ENCODE measurements around the gene CDON.

Gene CDON

DNA sequence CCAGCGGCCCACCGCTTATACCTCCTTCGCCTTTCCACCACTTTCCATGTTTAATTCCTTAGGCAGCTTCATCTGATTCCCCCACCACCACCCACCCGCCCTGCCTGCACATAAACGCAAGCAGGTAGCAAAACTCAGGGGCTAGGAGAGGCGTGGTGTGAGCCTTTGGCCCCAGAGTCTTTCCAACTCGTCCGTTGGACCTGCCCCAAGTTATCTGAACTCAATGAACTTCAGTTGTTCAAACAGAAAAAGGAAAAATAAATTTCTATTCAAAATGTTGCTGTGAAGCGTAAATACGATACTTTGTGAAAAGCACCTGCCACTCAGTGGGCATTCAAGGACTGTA is 814 bp upstream of the CDON start:
- no peaks in the 10 kb centered on the region for H3K27me3 Mint-ChIP-seq (ENCODE audit: low read depth)
- H3K9me3 Mint-ChIP-seq, result no peaks in the 10 kb centered on the region
- peak overlapping the region; percentile 99 to 100 (median 100) for H3K27ac Mint-ChIP-seq
- peaks cover 28% of the 10 kb centered on the region for H3K4me1 Mint-ChIP-seq
- H3K36me3 Mint-ChIP-seq (ENCODE audit: low read depth), result no peaks in the 10 kb centered on the region
- H3K4me3 Mint-ChIP-seq, result peak overlapping the region; percentile 90 to 93 (median 92)
- TF ChIP-seq, protein P1, sequence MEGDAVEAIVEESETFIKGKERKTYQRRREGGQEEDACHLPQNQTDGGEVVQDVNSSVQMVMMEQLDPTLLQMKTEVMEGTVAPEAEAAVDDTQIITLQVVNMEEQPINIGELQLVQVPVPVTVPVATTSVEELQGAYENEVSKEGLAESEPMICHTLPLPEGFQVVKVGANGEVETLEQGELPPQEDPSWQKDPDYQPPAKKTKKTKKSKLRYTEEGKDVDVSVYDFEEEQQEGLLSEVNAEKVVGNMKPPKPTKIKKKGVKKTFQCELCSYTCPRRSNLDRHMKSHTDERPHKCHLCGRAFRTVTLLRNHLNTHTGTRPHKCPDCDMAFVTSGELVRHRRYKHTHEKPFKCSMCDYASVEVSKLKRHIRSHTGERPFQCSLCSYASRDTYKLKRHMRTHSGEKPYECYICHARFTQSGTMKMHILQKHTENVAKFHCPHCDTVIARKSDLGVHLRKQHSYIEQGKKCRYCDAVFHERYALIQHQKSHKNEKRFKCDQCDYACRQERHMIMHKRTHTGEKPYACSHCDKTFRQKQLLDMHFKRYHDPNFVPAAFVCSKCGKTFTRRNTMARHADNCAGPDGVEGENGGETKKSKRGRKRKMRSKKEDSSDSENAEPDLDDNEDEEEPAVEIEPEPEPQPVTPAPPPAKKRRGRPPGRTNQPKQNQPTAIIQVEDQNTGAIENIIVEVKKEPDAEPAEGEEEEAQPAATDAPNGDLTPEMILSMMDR (IDR thresholded peaks at IDR 0.05; ENCODE audit: unreplicated experiment in 3 of 3), result no peak

DNA sequence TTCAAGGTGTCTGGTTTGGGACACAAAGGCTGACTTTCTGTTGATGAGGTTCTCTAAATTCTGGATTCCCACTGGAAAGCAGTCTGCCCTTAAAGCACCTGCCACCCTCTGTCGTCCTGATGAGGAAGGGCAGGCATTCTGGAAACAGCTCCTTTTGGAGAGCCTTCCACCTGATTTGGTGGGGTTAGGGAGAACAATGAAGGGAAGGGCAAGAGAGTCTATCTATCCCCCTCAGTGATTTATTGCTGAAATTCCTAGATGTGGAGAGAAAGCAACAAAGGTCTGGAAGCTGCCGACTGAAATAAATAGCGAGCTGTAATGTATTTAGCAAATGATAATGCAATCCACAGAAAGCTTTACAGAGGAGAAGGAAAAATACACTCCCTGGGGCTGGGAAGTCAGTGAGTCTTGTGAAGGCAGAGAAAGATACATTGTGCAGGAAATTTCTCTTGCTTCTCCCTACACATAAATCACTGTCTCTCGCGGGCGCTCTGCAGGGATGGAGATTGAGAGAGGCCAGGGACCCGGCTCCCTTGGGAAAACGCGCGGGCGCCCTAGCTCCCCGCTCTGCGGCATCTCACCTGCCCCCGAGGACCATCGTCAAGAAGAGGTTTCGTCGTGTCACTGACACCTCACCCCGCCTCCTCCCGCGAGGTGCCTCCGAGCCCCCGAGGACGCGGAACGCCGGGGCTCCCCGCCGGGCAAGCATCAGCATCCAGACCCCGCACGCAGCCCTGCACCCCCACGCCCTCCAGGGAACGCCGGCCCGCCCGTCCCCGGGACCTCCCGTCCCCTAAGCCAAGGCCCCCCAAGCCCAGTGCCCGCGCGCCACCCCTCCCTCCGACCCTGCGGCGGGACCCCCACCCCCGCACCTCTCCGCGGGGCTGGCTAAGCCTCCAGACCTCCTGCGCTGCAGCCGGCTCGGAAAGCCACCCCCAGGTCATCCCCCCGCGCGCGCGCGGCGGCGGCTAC is 673 bp downstream of the CDON start:
- H3K9me3 Mint-ChIP-seq, result no peaks in the 10 kb centered on the region
- no peaks in the 10 kb centered on the region for H3K36me3 Mint-ChIP-seq (ENCODE audit: low read depth)
- peak overlapping the region; percentile 94 to 96 (median 96) for H3K27ac Mint-ChIP-seq
- H3K4me1 Mint-ChIP-seq, result peaks cover 43% of the 10 kb centered on the region
- H3K4me3 Mint-ChIP-seq, result peak overlapping the region; percentile 90 to 97 (median 94)
- TF ChIP-seq, protein P1 (IDR thresholded peaks at IDR 0.05; ENCODE audit: unreplicated experiment in 3 of 3), result peak; percentile 45 to 59 (median 52)
- H3K27me3 Mint-ChIP-seq (ENCODE audit: low read depth), result no peaks in the 10 kb centered on the region

DNA sequence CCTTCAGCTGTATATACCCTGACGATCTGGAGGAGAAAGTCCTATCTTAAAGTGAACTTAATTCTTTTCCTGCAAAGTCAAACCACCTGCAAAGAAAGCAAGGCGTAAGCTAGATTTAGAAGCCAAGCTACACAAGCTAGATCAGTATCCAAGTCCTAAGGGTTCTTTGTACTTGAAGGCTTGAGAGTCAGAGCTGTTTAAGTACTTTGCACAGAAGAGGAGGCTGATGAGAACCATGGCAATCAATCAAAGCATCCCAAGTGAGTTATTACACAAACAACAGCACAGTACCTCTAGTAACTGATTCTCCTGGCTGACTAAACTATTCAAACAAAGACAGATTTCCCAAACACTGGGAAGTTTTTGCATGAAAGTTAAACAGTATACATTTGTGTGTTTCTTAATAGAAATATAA is 1.9 kb downstream of the CDON start:
- Mint-ChIP-seq H3K27ac (peak overlapping the region; percentile 94 to 96 (median 96)), H3K9me3 (no peaks in the 10 kb centered on the region), H3K4me1 (peaks cover 56% of the 10 kb centered on the region), H3K36me3 (ENCODE audit: low read depth) (peaks cover 4% of the 10 kb centered on the region), H3K27me3 (ENCODE audit: low read depth) (no peaks in the 10 kb centered on the region), H3K4me3 (peak overlapping the region; percentile 90 to 97 (median 94))
- TF ChIP-seq, protein P1 (IDR thresholded peaks at IDR 0.05; ENCODE audit: unreplicated experiment in 3 of 3), result no peak

DNA sequence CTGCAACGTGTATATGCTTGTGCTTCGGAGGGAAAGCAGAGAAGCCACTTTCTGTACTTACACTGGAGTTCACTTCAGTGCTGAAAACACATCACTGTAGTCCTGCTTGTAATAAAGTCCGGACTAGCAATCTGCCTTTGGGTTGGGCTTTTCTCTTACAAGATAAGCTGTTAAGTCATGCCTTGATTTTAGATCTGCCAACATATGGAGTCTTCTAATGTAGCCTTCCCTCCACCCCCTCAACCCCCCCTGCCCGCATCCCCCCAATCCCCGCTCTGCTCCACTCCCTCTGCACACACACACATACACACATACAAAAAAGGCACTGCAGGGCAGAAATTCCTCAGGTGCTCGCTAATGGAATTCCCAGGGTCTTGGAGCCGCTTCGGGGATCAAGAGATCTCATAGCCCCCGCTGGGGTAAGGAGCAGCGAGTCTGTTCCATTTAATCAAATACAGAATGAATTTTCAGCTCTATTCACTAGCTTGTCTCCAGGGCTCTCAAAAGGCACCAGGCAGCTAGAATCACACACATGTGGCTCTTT is 3.4 kb downstream of the CDON start:
- peaks cover 17% of the 10 kb centered on the region for H3K36me3 Mint-ChIP-seq (ENCODE audit: low read depth)
- peaks cover 70% of the 10 kb centered on the region for H3K4me1 Mint-ChIP-seq
- H3K9me3 Mint-ChIP-seq, result no peaks in the 10 kb centered on the region
- peak overlapping the region; percentile 87 to 96 (median 96) for H3K27ac Mint-ChIP-seq
- TF ChIP-seq, protein P1 (IDR thresholded peaks at IDR 0.05; ENCODE audit: unreplicated experiment in 3 of 3), result no peak
- peak overlapping the region; percentile 86 to 97 (median 90) for H3K4me3 Mint-ChIP-seq
- H3K27me3 Mint-ChIP-seq (ENCODE audit: low read depth), result no peaks in the 10 kb centered on the region

DNA sequence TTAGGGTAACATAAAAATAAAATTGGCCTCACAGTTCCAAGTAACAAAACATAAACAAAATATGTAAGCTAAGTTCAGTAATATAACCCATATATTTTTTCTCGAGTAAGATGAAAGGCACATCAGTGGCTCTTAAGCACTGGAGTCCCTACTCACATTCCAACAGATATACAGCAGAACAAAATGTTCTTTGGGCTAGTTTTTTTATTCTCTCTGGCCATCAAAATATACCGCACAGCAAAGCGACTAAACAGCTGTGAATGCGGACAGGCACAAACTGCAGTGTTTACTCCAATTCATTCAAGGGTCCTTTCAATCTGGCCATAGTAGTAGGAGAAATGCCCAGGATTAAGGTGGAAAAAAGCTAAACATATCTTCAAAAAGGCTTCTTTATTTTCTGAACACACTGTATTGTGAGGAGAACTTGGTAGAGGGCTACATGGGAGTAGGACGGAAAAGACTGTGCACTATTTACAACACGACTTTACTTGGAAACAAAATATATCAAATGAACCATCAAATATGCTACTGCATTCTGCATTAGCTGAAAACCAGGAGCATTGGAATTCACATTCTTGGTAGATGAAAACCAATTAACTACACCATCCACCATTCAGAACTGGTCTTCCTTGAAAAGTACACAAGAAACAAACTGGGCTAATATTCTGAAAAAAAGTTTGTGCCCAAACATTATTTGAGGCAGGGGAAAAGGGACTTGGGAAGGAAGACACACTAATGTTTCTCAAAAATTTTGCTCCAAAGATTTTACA is 4.4 kb downstream of the CDON start:
- Mint-ChIP-seq H3K27me3 (ENCODE audit: low read depth) (no peaks in the 10 kb centered on the region), H3K4me3 (peak overlapping the region; percentile 85 to 97 (median 87)), H3K27ac (peak overlapping the region; percentile 83 to 96 (median 87)), H3K4me1 (peaks cover 80% of the 10 kb centered on the region), H3K9me3 (no peaks in the 10 kb centered on the region), H3K36me3 (ENCODE audit: low read depth) (peaks cover 17% of the 10 kb centered on the region)
- TF ChIP-seq, protein P1 (IDR thresholded peaks at IDR 0.05; ENCODE audit: unreplicated experiment in 3 of 3), result no peak

All from nephron (organoid).